Stimulated activated CD8-positive, alpha-beta memory T cell treated with anti-CD3 and anti-CD28 coated beads, Interleukin-15, amount 100 ng/mL, for 1 hour (primary cell): Measurements from ENCODE around the gene FGF8.

Source experiments
- DNase-seq: peaks from one replicate; pipeline ENCODE4 v3.0.0-alpha.2; 2020; ENCODE audit warnings: low read depth

The FGF8 gene

DNA sequence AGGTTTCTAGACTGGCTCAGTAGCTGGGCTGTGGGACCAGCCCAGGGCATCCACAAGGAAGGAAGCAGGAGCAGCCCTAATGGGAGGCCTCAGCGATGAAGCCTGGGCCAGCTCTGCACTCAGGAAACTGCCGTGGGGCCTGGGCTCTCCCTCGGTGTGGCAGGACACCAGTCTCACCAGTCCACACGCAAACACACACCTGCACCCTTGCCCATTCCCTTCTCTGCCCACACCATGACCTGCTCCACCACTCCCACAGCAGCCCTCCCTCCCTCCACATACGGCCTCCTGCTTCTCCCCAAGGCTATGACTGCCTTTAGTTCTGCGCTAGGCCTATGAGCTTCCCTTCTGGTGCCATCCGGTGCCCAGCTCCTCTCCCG, 7.1 kb downstream of the FGF8 start:
- DNase-seq, result no peak

DNA sequence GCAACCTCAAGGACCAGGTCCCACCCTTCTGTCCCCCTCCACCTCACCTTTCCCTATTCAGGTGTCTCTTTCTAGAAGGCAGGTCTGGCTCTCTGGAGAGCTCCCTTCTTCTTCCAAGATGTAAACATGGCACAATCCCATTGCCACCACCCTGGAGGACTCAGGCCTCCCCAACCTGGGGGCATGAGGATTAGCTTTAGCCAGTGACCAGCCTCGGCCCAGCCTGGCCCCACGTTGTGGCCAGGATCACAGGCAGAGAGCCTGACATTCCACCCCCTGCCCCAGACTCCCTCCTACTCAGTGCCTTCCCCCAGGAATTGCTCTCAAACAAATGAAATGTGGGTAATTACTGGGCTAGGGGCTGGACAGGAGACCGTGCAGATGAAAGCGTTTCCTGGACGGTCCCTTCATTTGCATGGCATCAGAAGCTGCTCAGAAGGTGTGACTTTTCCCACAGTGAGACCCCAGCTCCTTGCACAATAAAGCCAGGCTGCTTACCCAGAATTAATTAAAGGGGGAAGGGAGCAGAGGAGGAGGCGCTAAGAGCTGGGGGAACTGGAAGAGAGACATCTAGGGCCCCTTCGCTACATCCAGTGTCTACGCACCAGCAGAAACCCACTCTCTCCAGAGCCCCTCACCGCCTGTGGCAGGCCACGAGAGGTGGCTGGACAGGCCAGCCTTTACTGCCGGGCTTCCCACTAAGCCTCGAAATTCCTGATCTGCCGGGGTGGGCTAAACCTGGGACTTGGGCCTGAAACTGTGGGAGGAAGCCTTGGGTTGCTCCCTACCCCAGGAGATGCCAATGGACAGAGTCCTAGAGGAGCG, 7.7 kb downstream of the FGF8 start:
- DNase-seq, result no peak

DNA sequence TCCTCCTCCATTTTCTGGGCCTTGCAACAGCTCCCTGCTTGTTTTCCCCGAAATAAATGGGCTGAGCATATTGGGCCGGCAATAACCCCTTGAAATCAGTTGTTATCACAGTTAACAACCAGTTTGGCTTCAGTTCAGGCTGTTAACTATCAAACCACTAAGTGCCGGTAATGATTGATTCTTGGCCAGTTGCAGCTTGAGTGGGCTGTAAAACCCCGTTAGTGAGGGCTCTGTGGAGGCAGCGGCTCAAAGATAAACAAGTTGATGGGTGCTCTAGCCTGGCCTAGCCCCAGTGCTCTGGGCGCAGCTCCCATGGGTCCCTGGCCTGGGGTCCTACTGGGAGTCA, 8.3 kb downstream of the FGF8 start:
- no peak for DNase-seq

DNA sequence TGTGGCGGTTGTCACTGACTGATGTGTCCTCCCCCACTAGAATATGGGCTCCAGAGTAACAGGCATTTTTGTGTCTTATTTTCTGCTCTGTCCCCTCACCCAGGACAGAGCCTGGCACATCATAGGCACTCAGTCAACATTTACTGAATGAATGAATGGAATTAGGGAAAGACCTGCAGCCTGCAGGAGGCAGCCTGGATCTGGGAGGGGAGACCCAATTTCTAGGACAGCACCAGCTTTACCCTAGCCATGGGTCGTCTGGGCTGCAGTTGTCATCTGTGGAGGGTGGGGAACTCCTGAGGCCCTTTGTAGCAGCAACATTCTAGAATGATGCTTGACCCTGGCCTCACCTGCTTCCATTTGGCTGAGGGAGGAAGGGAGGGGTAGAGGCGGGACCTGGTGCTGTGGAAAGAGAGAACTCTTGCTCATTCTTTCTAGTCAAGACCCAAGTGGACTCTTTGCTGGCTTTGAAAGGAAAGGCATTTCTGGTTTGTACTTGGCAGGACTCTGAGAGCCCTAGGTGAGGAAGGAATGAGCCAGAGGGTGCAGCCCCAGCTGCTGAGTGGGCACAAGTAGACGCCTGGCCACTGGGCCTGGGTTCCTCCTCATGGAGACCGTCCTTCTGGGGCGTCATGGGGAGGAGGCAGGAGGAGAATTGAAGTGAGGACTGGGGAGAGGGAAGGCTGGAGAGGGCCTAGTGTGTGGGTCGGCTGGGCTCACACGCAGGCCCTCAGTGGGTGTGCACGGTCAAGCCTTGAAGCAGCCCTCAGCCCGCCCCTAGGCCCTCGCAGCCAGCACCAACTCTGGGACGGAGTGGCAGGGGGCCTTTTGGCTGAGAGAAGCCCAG, 8.9 kb downstream of the FGF8 start:
- DNase-seq, result no peak

DNA sequence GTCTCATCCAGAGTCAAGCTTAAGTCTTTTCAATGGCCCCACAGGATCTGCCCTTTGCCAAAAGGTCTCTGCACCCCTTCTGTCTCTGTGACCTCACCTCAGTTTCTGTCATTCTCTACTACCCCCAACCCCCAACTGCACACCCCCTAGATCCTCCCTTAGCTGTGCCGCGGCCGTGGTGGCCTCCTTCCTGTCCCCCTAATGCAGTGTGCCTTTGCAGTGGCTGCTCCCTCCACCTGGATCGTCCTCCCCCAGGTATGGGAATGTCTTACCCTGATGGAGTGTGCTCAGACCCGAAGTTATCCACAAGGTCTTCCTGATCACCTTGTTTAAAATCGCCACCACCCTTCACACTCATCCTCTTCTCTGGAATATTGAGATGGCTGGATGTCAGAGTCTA, 9.6 kb downstream of the FGF8 start:
- no peak for DNase-seq

DNA sequence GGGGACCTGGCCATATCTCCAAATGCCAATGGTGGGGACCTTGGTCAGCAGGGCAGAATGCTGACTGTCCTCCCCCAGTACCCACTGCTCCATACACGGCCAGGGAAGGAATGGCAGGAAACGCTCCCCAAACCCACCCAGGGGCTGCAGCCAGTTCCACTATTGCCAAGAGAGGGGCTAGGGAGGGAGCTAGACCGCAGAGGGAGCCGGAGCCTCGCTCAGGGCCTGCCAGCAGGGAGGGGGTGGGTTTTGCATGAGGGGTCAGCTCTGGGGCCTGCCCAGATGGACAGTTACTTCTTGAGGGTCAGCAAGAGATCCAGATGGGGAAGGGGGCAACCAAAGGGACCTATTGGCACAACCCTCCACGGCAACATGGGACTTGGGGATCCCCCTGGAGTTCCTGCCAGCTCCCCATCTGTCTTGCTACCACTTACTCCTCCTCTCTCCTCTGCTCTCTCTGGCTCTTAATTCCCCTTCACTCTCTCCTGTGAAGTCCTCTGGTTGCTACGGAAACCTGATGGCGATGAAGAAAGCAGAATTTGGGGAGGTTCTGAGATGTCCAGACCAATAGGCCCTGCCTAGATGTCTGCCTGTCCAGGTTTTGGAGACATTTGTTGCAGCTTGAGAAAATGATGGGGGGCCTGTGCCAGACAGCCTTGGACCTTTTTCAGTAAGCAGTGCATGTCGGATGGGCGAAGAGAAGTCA, 12.6 kb downstream of the FGF8 start:
- no peak for DNase-seq

DNA sequence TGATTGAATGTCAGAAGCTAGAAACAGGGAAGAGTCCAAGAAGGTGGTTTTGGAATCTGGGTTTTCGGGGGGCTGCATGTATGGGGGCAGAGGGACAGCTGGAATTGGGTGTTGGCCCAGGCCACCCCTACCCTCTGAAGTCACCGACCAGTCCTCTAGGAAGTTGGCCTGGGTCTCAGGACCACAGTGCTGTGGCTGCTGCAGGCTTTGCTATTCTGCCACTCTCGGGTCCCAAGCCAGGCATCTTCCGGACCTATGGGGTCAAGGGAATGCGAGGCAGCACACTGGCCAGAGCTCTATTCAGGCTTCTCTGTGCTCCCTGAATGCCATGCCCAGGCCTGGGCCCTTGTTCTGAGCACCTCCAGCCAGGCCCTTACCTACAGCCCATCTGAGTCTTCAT, 13.2 kb downstream of the FGF8 start:
- DNase-seq, result no peak

DNA sequence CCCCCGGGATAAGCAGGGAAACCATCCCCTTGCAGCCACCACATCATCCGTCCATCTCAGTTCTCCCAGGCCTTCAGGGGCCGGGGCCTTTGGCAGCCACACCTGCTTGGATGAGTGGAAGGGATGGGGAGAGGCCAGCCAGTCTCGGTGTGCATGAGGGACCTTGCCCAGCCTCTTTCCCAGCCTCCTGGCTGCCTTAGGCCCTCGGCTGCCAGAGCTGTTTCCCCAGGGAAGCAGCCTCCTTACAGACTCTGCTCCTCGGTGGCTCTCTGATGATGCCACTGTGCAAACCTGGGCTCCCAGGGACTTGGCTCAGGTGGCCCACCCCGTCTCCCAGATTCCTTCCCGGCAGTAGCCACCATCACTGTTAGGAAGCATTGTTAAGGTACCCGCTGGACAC, 14.7 kb downstream of the FGF8 start:
- DNase-seq, result no peak

DNA sequence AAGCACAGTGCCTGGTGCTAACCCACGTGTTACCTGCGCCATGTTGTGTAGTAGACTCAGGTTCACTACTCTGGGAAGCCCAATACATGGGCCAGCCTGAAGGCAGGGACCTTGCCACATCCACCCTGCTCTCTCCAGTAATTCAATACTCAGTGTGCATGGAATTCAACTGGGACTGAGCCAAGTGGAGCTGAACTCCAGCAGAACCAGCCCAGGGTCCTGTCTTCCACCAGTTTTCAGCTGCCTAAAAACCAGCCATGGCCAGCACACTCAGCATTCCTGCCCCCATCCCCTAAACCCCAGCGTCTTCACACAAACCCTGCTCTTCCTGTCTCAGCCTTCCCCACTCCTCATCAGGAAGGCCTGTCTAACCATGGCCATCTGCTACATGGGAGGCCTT, 15.4 kb downstream of the FGF8 start:
- no peak for DNase-seq

DNA sequence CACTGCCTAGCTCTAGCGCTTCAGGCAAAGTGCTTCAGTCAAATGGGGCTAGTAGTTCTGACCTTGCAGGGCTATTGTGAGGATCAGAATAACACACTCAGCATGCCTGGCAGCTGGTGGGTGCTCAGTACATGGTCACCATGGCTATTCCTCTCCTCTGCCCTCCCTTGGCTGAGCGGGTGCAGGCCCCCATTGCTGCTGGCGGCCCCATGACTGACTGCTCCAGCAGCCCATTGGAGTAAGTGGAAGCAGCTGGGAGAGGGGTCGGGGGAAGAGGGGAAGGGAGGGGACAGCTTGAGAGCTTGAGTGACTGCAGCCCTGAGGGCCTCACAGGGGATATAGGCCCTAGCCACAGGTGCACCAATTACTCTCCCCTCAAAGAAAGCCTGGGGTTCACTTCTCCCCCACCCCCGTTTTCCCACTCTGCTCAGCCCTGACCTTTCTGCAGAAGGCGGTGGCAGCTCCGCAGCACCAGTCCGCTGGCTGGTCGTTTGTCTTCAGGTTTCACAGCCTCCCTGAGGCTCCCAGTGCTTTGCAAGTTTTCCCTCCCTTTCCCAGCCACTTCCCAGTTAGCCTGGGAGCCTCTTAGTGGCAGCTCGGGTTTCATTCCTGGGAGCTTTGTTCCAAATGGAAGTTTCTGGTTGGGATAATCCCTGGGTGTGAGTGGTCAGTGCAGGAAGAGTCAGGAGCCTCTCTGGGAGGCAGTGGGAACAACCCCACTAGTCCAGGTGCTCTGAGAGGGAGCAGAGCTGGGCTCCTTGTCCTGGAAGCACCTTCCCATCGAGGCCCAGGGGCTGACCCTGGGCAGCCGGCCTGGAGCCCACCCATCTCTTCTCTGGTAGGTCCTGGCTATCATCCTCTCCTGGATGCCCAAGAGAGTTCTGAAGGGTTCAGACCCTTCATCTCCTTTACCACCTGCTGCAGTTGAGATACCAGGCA, 16.3 kb downstream of the FGF8 start:
- no peak for DNase-seq

DNA sequence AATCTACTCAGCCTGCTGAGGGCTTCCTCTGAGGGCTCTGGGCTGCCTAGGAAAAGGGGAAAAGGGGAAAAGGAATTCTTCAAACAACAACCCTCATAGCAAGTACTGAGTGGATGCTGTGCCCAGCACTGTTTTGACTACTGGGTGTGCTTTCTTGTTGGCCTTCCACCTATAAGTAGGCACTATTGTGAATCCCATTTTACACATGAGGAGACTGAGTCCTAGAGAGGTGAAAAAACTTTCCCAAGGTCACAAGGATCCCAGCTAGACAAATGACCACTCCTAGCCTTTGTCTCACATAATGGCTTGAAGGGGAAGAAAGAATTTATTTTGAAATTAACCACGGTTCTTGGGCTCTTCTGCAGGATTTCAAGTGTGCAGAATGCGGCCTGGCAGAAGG, 17.1 kb downstream of the FGF8 start:
- DNase-seq, result no peak

DNA sequence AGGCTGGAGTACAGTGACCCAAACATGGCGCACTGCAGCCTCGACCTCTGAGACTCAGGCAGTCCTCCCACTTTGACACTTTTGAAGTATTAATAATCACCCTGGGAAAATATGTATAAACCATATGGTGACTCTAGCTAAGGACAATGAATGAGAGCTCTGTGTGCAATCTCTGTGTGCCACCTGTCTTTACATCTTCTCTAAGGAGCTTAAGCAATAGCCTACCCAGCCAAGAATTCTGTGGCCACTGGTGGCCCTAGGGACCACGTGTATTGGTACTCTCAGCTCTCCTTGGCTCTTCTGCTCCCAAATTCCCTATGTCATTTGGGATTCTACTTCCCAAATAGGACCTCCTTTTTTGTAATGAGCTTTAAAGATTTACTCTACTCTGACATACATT, 23.7 kb downstream of the FGF8 start:
- no peak for DNase-seq

DNA sequence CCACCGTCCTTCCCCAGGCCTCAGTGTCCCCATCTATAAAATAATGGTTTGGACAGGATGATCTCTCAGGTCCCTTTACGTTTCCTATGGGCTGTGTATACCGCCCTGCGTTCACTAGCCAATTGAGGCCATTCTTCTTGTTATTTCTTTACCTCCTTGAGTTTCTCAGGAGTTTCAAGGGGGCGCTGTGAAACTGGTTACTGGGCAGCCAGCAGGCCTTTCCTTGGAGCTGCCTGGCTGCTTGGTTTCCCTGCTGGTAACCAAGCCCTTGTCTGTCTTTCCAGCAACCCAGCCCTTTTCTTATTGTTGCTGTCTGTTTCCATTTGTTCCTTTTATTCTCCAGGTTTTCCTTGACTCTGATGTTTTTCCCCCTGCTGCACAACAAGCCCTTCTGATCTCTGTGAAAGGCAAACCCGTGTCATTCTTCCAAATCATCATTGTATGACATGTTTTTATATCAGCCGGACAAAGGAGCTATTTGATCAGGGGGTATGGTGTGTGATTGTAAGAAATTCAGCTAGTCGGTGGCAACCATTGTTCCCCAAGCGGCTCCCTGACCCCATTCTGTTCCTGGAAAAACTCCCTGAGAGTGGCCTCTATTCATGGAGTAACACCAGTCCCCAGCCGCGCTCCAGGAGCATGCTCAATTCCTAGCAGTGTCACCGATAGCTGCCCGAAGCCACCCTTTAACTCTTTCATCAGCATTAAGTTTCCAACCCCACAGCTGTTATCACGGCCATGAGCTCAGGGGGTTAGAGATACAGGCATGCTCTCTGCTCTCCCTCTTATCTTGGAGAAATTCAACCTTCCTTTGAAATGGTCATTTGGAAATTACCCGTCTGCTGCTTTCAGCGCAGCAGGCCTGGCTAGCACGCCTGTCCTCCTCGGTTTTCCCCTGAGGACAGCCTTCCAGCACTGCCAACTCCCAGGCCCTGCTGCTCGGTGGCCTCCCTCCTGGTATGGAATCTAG, 26.6 kb downstream of the FGF8 start:
- no peak for DNase-seq

DNA sequence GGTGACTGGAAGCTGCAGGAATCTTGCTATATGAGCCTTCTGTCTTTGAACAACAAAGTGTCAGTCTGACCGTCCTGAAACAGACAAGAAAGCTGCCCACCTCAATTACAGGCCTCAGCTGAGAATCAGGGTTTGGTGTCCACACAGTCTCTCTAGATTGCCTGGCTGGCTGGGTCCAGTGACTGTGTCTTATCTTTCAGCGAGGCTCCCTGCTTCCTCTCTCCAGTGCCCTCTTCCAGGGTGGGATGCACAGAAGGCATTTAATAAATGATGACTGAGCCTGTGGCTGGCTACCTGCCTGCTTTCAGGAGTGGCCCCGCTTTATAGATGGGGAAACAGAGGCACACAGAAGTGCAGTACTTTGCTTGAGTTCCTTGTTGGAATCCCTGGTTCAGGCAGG, 27.4 kb downstream of the FGF8 start:
- no peak for DNase-seq

DNA sequence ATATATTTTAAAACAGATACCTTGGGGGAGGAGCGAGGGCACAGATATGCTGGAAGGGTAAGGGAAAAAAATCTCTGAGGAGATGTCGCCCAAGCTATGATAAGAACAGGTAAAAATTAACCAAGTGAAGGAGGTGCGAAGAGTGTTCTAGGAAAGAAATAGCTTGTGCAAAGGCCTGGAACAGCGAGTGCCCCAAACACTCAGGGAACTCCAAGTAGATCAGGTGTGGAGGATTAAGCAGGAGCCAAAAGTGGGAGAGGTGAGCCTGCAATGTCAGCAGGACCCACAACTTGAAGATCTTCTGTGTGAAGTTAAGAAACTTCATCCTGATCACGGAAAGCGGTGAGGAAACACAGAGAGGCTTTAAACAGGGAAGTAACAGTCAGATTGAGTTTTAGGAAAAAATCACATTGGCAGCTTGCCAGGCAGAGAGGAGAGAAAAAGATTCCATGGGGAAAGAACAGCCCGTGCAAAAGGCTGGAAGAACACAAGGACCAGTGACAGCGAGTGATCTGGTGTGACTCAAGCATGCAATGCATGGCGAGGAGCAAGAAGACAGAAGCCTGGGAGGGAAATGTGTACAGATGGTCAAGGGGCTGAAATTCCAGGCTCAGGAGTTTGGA, 30.7 kb downstream of the FGF8 start:
- no peak for DNase-seq

DNA sequence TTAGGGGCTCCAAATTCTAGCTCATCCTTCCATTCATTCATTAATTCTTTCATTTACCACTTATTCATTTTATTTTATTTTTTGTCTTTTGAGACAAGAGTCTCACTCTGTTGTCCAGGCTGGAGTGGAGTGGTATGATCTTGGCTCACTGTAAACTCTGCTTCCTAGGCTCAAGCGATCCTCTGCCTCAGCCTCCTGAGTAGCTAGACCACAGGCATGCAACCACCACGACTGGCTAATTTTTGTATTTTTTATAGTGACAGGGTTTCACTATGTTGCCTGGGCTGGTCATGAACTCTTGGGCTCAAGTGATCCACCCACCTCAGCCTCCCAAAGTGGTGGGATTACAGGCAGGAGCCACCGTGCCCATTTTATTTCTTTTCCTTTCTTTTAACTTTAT, 31.6 kb downstream of the FGF8 start:
- DNase-seq, result no peak

DNA sequence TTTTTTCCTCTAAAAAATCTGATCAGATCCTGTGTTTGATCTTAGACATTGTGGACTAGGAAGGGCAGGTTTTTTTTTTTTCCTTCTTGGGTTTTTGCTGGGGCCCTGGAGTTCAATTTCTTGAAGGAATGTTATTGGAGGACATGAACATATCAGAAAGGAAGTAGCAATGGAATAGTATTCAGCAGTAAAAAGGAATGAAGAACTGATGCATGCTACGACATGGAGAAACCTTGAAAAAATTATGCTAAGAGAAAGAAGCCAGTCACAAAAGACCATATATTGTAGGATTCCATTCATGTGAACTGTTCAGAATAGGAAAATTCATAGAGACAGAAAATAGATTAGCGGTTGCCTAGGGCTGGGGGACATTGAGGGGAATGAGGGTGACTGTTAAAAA, 34.0 kb downstream of the FGF8 start:
- DNase-seq, result no peak

DNA sequence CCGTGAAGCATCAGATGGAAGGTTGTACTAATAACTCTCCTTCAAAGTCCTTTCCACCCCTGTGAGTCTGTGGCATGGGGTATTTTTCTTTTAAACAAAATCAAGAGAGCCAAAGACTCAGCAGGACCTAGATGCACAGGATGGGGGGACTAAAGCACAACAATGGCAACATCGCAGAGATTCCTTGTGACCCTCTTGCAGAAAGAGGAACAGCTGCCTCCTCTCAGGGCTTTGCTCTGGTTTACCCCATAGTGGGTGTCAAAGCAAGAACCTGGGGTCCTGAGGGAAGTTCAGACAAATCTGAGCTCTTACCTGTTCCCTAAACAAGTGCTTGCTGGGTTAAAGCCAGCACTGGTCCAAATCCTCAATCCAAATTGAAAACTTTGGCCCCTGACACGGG, 39.2 kb downstream of the FGF8 start:
- no peak for DNase-seq

DNA sequence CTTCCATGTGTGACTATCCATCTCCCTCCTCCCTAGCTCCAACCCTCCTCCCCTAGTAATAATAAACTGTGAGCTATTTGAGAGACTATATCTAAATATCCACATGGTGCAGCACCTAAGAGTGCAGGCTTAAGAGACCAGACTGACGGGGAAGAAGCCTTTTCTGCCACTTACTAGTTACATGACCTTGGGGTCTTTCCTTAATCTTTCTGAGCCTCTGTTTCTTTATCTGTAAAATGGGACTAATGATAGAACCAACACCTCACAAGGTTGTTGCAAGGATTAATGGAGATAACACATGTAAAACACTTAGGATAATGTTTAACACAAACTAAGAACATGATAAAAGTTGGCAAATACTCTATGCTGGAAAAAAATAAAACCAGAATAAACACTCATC, 43.8 kb downstream of the FGF8 start:
- no peak for DNase-seq

DNA sequence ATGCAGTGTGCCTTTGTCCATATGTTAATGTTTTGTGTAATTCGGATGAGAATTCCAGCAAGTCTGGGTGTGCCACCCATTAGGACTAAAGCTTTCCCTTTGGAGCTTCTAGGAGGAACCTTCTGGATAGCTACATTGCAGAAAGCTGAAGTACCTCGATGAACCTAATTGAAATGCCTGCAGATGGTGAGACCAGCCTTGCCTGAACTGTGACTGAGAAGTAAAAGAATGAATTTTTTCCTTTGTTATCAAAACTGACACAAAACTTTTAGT, 49.9 kb downstream of the FGF8 start:
- DNase-seq, result no peak
